ENCODE data around the gene SP2. TPM values are rescaled to one million over a fixed set of nuclear protein-coding genes. Genes with fewer than 3 reads are reported as not detected.

Gene SP2
- total RNA-seq, 6 donors from 2014 or later: 7.6 to 19.4 (median 13.1) TPM

- Histone ChIP-seq H3K27me3 (peaks cover 0 to 7% (median 0%) of the 10 kb centered on the region in 4 donors), H3K4me1 (peaks cover 0 to 12% (median 0%) of the 10 kb centered on the region in 4 donors), H3K4me3 (no peak overlapping the region), H3K9me3 (no peaks in the 10 kb centered on the region), H3K27ac (no peak overlapping the region), H3K36me3 (no peaks in the 10 kb centered on the region)
- TF ChIP-seq POLR2A (IDR thresholded peaks at IDR 0.05): no peak
- no peak for TF ChIP-seq CTCF (IDR thresholded peaks at IDR 0.05)
- no peak for TF ChIP-seq POLR2AphosphoS5 (IDR thresholded peaks at IDR 0.05)
- TF ChIP-seq EP300 (IDR thresholded peaks at IDR 0.05): no peak
- DNase-seq (no peak), ATAC-seq (ENCODE audit: low FRiP score in 2 of 2) (no peak)
- WGBS, 2 donors: 49 to 56% methylated on average over 2 of the region's 2 CpGs
These were observed 26.9 kb upstream of the SP2 start for GRCh38 chr17:47869114-47869513.

DNA sequence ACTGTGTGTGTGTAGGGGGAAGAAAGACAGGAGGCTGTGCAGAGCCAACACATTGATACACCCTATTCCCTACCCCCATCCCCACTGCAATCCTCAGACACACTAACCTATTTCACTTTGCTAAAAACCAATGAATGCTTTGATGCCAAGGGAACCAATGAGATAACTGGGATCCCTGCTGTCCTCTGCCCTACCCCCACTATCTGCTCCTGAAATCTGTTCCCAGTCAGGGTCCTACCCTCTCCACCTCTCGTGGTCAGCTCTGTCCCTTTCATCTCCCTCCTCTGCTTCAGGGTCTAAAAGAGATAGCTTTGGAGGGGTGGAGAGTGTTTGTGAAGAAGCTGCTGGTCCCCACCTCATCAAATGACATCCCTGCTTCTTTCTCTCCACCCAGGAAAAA is 26.0 kb upstream of the SP2 start:
- no peak for ATAC-seq (ENCODE audit: low FRiP score in 2 of 2)
- no peak overlapping the region for H3K4me3 ChIP-seq
- H3K27ac ChIP-seq: no peak overlapping the region
- H3K4me1 ChIP-seq: peaks cover 0 to 9% (median 0%) of the 10 kb centered on the region in 4 donors
- 13 to 65% methylated on average over 1 of the region's 1 CpG for WGBS, 2 donors
- H3K36me3 ChIP-seq: no peaks in the 10 kb centered on the region
- H3K9me3 ChIP-seq: no peaks in the 10 kb centered on the region
- no peak for DNase-seq
- H3K27me3 ChIP-seq: peaks cover 0 to 7% (median 0%) of the 10 kb centered on the region in 4 donors
- TF ChIP-seq POLR2AphosphoS5 (IDR thresholded peaks at IDR 0.05): no peak
- TF ChIP-seq POLR2A (IDR thresholded peaks at IDR 0.05): no peak

GRCh38 chr17:47871048-47871447 is 25.0 kb upstream of the SP2 start:
- no peak for TF ChIP-seq CTCF (IDR thresholded peaks at IDR 0.05)
- no peak for TF ChIP-seq EP300 (IDR thresholded peaks at IDR 0.05)
- no peak for TF ChIP-seq POLR2AphosphoS5 (IDR thresholded peaks at IDR 0.05)
- no peak for TF ChIP-seq POLR2A (IDR thresholded peaks at IDR 0.05)
- ATAC-seq (ENCODE audit: low FRiP score in 2 of 2) (no peak), DNase-seq (no peak)
- H3K9me3 ChIP-seq: no peaks in the 10 kb centered on the region
- no peak overlapping the region for H3K27ac ChIP-seq
- H3K27me3 ChIP-seq: peaks cover 0 to 7% (median 0%) of the 10 kb centered on the region in 4 donors
- no peaks in the 10 kb centered on the region for H3K36me3 ChIP-seq
- H3K4me3 ChIP-seq: no peak overlapping the region
- H3K4me1 ChIP-seq: peaks cover 0 to 6% (median 0%) of the 10 kb centered on the region in 4 donors

GRCh38 chr17:47872019-47872650 is 23.9 kb upstream of the SP2 start:
- peak overlapping the region in 1 of 4 donors; percentile 6 for H3K4me3 ChIP-seq
- H3K27ac ChIP-seq: peak overlapping the region in 1 of 4 donors; percentile 11
- no peaks in the 10 kb centered on the region for H3K9me3 ChIP-seq
- WGBS, 2 donors: 33 to 65% methylated on average over 24 to 26 of the region's 29 CpGs
- ATAC-seq (ENCODE audit: low FRiP score in 2 of 2): peak in 1 of 2 donors; percentile 42
- peak in 1 of 2 donors; percentile 84 for DNase-seq
- TF ChIP-seq POLR2A (IDR thresholded peaks at IDR 0.05): no peak
- TF ChIP-seq POLR2AphosphoS5 (IDR thresholded peaks at IDR 0.05): no peak
- no peak for TF ChIP-seq CTCF (IDR thresholded peaks at IDR 0.05)
- TF ChIP-seq EP300 (IDR thresholded peaks at IDR 0.05): no peak
- H3K27me3 ChIP-seq: peaks cover 0 to 7% (median 0%) of the 10 kb centered on the region in 4 donors
- H3K36me3 ChIP-seq: no peaks in the 10 kb centered on the region
- H3K4me1 ChIP-seq: peaks cover 0 to 6% (median 0%) of the 10 kb centered on the region in 4 donors

GRCh38 chr17:47872651-47873161 is 23.3 kb upstream of the SP2 start:
- no peaks in the 10 kb centered on the region for H3K9me3 ChIP-seq
- TF ChIP-seq POLR2AphosphoS5 (IDR thresholded peaks at IDR 0.05) (no peak), CTCF (IDR thresholded peaks at IDR 0.05) (no peak), EP300 (IDR thresholded peaks at IDR 0.05) (no peak), POLR2A (IDR thresholded peaks at IDR 0.05) (no peak)
- H3K4me3 ChIP-seq: peak overlapping the region in 1 of 4 donors; percentile 6
- DNase-seq (no peak), ATAC-seq (ENCODE audit: low FRiP score in 2 of 2) (peak in 1 of 2 donors; percentile 5)
- peaks cover 0 to 11% (median 4%) of the 10 kb centered on the region in 4 donors for H3K4me1 ChIP-seq
- no peaks in the 10 kb centered on the region for H3K36me3 ChIP-seq
- H3K27ac ChIP-seq: peak overlapping the region in 1 of 4 donors; percentile 11
- H3K27me3 ChIP-seq: peaks cover 0 to 7% (median 0%) of the 10 kb centered on the region in 4 donors
- 60 to 73% methylated on average over 2 to 12 of the region's 15 CpGs for WGBS, 2 donors

All from upper lobe of left lung (tissue), 6 donors.